Measurements from ENCODE around the gene HCRTR2. TPM values are rescaled to one million over a fixed set of nuclear protein-coding genes. Genes with fewer than 3 reads are reported as not detected.

Gene HCRTR2
- total and polyA plus RNA-seq, 2 of the 8 experiments (the other 6 are each of a cell fraction or from before 2014, with no cell fraction given), result 0.19 to 0.23 TPM

DNA sequence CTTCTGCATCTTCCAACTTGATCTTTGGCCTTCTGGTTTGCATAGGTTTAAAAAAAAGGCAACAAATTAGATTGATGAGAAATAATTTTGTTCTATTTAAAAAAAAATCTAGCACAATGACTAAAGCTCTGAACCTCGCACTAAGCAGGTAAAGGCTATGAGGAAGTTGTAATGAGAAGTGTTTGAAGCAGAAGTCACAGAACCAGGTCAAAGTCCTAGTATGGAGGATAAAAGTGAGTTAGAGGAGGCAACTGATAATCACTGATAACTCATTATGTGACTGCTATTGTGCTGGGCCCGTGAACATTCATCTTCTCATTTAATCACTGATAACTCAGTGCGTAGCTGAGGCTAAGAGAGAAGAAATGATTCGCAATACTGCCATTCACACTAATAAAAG, 106.9 kb downstream of the HCRTR2 start:
- Histone ChIP-seq H2BK12ac (ENCODE audit: low read depth, low read length) (no peak overlapping the region), H3K27me3 (replicated peaks in 1 of 4; ENCODE audit: control insufficient read depth in 3 of 4, extremely low read depth in 1 of 4, insufficient read depth in 3 of 4, low read length in 3 of 4) (no peaks in the 10 kb centered on the region), H3K27ac (ENCODE audit: low read depth, low read length) (no peak overlapping the region), H3K79me1 (ENCODE audit: low read depth, low read length) (no peaks in the 10 kb centered on the region), H3K56ac (replicated peaks; ENCODE audit: insufficient read length, low read depth, low read length) (no peak overlapping the region), H4K5ac (ENCODE audit: insufficient read length, low read depth, low read length) (no peak overlapping the region), H3K36me3 (ENCODE audit: control insufficient read depth in 2 of 4, insufficient read depth in 4 of 4, low read length in 3 of 4) (no peaks in the 10 kb centered on the region), H3K23me2 (ENCODE audit: low read depth, low read length) (no peaks in the 10 kb centered on the region; the same call in 1 of the 2 replicates), H2BK20ac (ENCODE audit: low read length) (no peak overlapping the region), H2BK120ac (replicated peaks; ENCODE audit: low read depth, low read length) (no peak overlapping the region), H3K4me2 (ENCODE audit: insufficient read depth in 1 of 2, low read depth in 2 of 2, low read length in 2 of 2) (no peak overlapping the region), H3K9ac (replicated peaks in 1 of 4; ENCODE audit: extremely low read depth in 1 of 4, low read depth in 3 of 4, low read length in 3 of 4) (no peak overlapping the region), H3K4me1 (replicated peaks in 1 of 4; ENCODE audit: control insufficient read depth in 3 of 4, insufficient read depth in 4 of 4, low read length in 3 of 4) (peaks cover 0 to 7% (median 2%) of the 10 kb centered on the region in 4 experiments; a peak in 4 of 7 replicates), H2BK5ac (ENCODE audit: low read depth, low read length) (no peak overlapping the region), H3K18ac (ENCODE audit: extremely low read depth, low read length) (no peak overlapping the region), H4K8ac (ENCODE audit: extremely low read depth, insufficient read depth, low read length) (no peak overlapping the region), H2BK15ac (ENCODE audit: low read length) (no peak overlapping the region), H3K4me3 (ENCODE audit: extremely low read depth in 1 of 4, insufficient read depth in 2 of 4, low read depth in 3 of 4, low read length in 4 of 4) (no peak overlapping the region), H3K79me2 (ENCODE audit: control insufficient read depth in 1 of 2, insufficient read depth in 2 of 2, low read length in 2 of 2) (no peaks in the 10 kb centered on the region), H4K91ac (replicated peaks; ENCODE audit: insufficient read length, low read length) (no peak overlapping the region), H3K4ac (replicated peaks; ENCODE audit: insufficient read length, low read depth, low read length) (no peak overlapping the region), H3K9me3 (ENCODE audit: insufficient read depth in 2 of 2, low read depth in 1 of 2, low read length in 1 of 2) (no peaks in the 10 kb centered on the region), H2AK5ac (ENCODE audit: low read depth, low read length) (no peak overlapping the region), H2AFZ (ENCODE audit: low read length) (no peak overlapping the region), H3K14ac (ENCODE audit: insufficient read length) (no peak overlapping the region), H3K23ac (ENCODE audit: insufficient read length) (no peak overlapping the region), H4K20me1 (replicated peaks in 1 of 2; ENCODE audit: control insufficient read depth in 1 of 2, insufficient read depth in 2 of 2, low read length in 2 of 2) (no peaks in the 10 kb centered on the region)
- DNase-seq (ENCODE audit: low read depth in 1 of 2, low spot score in 2 of 2), result no peak
- no peak for FAIRE-seq
- ChIA-PET POLR2A (ENCODE audit: partially characterized antibody) (no interaction called here), CTCF (ENCODE audit: partially characterized antibody) (interaction anchor here (1.3 to 1.9 kb wide), 2 partner anchors 12 to 216 kb away, joined by 5 to 12 read pairs; no protein-coding TSS in a partner anchor)
- 90% methylated on average over 4 of the region's 4 CpGs; no CpG with 5 or more reads in 1 of the 2 experiments for WGBS, 2 experiments (ENCODE audit: extremely low coverage in 1 of 2, insufficient coverage in 1 of 2, insufficient read length in 1 of 2, insufficient replicate concordance in 2 of 2, low coverage in 1 of 2, low lambda C conversion rate in 2 of 2, missing lambda C conversion rate in 1 of 2)
- TF ChIP-seq YY1 (IDR thresholded peaks at IDR 0.05; ENCODE audit: low read depth, low read length) (no peak), MAFK (IDR thresholded peaks at IDR 0.05; ENCODE audit: low read depth, low read length) (no peak), RNF2 (IDR thresholded peaks at IDR 0.05; ENCODE audit: borderline replicate concordance, low read depth, low read length, missing control alignments, poor library complexity, severe bottlenecking) (no peak)

Data from H1 (cell line).